Cortex of kidney (tissue), 1 donor: ENCODE results near the gene CALD1.

Experiments used
- DNase-seq: peaks from one replicate; lab custom pipeline; 2025; lab: John Stamatoyannopoulos, UW

The CALD1 gene

GRCh38 chr7:134927723-134928122 is 148.3 kb downstream of the CALD1 start:
- no peak for DNase-seq

- DNase-seq: no peak
Measured at GRCh38 chr7:134928554-134928953, 149.1 kb downstream of the CALD1 start.

- DNase-seq: no peak
Measured at GRCh38 chr7:134931487-134931886, 152.1 kb downstream of the CALD1 start.

- DNase-seq: no peak
Measured at GRCh38 chr7:134932707-134933370, 153.4 kb downstream of the CALD1 start.

GRCh38 chr7:134933460-134934068 is 154.1 kb downstream of the CALD1 start:
- no peak for DNase-seq

- no peak for DNase-seq
Measured at GRCh38 chr7:134935701-134936100, 156.3 kb downstream of the CALD1 start.

- no peak for DNase-seq
Measured at GRCh38 chr7:134936893-134937510, 157.6 kb downstream of the CALD1 start.

- no peak for DNase-seq
Measured at GRCh38 chr7:134938141-134938540, 158.7 kb downstream of the CALD1 start.

GRCh38 chr7:134939136-134939535 is 159.7 kb downstream of the CALD1 start:
- DNase-seq: no peak

GRCh38 chr7:134940729-134941128 is 161.3 kb downstream of the CALD1 start:
- DNase-seq: no peak

GRCh38 chr7:134941185-134941900 is 161.9 kb downstream of the CALD1 start:
- no peak for DNase-seq

GRCh38 chr7:134941952-134942351 is 162.5 kb downstream of the CALD1 start:
- no peak for DNase-seq

GRCh38 chr7:134942690-134943466 is 163.4 kb downstream of the CALD1 start:
- no peak for DNase-seq

GRCh38 chr7:134943785-134944400 is 164.5 kb downstream of the CALD1 start:
- no peak for DNase-seq

- DNase-seq: no peak
Measured at GRCh38 chr7:134945691-134946090, 166.3 kb downstream of the CALD1 start.

GRCh38 chr7:134946260-134946659 is 166.8 kb downstream of the CALD1 start:
- DNase-seq: no peak

- DNase-seq: no peak
Measured at GRCh38 chr7:134947329-134947728, 167.9 kb downstream of the CALD1 start.

GRCh38 chr7:134947831-134948230 is 168.4 kb downstream of the CALD1 start:
- DNase-seq: no peak

GRCh38 chr7:134948246-134948645 is 168.8 kb downstream of the CALD1 start:
- no peak for DNase-seq

GRCh38 chr7:134948736-134949135 is 169.3 kb downstream of the CALD1 start:
- no peak for DNase-seq

- DNase-seq: no peak
Measured at GRCh38 chr7:134949171-134949570, 169.7 kb downstream of the CALD1 start.
